Measurements from ENCODE around the gene HMGA1.

The HMGA1 gene

DNA sequence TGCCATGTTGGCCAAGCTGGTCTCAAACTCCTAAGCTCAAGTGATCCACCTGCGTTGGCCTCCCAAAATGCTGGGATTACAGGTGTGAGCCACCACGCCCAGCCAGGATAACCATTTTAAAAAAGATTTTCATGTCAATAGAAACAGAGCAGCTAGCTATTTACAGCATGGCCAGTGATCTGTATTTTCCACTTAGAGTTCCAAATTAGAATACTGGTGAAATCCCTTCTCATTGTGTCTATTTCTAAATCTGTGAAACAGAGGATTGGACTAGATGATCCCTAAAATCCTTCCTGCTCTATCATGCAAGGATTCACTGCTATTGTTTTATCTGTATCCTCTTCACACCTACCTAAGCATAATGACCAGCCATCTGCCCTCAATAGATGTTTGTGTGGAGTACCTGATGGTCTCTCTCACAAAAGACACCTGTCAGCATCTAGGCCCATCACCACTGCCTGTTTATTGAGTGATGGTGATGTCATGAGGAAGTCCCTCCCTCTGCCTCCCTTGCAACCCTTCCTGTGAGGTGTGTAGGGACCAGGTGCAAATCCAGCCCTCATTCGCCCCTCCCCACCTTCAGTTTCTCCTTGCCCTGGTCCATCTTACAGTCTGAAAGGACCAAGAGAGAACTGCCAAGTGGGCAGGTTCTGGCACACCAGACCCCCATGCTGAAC is 38.6 kb downstream of the HMGA1 start:
- Histone ChIP-seq H3K4ac (ENCODE audit: low read depth, low read length) (no peak overlapping the region), H2AK5ac (ENCODE audit: low read length) (no peak overlapping the region), H2BK5ac (ENCODE audit: low read depth, low read length, poor library complexity) (no peak overlapping the region), H2BK120ac (ENCODE audit: insufficient read depth, low read length, poor library complexity) (no peak overlapping the region), H3K36me3 (ENCODE audit: control insufficient read depth in 1 of 2, insufficient read depth in 2 of 2, low read length in 2 of 2) (no peaks in the 10 kb centered on the region), H3K4me2 (ENCODE audit: low read length) (no peak overlapping the region), H3K9me3 (ENCODE audit: insufficient read depth, low read depth, low read length) (no peaks in the 10 kb centered on the region), H2BK12ac (ENCODE audit: low read length) (no peak overlapping the region), H3K23ac (ENCODE audit: low read length) (no peak overlapping the region), H4K91ac (ENCODE audit: low read depth, low read length) (no peak overlapping the region), H3K79me2 (ENCODE audit: control insufficient read depth, insufficient read depth, low read length, poor library complexity) (no peaks in the 10 kb centered on the region), H2AFZ (ENCODE audit: insufficient read depth, low read length, poor library complexity) (no peak overlapping the region), H3K4me1 (ENCODE audit: control insufficient read depth in 1 of 2, insufficient read depth in 2 of 2, low read length in 2 of 2) (peaks cover 15 to 16% of the 10 kb centered on the region in 2 experiments), H3K4me3 (ENCODE audit: low read depth, low read length) (no peak overlapping the region), H3K79me1 (ENCODE audit: low read length) (no peaks in the 10 kb centered on the region), H4K12ac (ENCODE audit: low read depth, low read length) (no peak overlapping the region), H4K8ac (ENCODE audit: low read depth, low read length) (no peak overlapping the region), H3K27ac (ENCODE audit: low read depth, low read length) (no peak overlapping the region), H3K9ac (ENCODE audit: low read length) (no peak overlapping the region), H3K27me3 (ENCODE audit: insufficient read depth, low read length) (no peaks in the 10 kb centered on the region), H3K14ac (ENCODE audit: low read length) (no peak overlapping the region), H3K18ac (ENCODE audit: low read length) (no peak overlapping the region)
- no CpG with 5 or more reads among the region's 3 CpGs for WGBS (ENCODE audit: extremely low coverage, insufficient coverage, insufficient read length)
- DNase-seq: no peak

DNA sequence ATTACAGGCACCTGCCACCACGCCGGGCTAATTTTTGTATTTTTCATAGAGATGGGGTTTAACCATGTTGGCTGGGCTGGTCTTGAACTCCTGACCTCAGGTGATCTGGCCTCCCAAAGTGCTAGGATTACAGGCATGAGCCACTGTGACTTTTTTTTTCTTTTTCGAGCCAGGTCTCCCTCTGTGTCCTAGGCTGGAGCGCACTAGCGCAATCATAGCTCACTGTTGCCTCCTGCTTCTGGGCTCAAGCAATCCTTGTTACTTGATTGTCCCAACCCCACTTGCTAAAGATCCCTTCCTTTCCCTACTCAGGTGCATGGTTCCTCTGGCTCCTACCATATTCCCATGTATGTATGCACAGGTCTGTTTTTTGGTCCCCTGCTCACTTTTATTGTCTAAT is 39.5 kb downstream of the HMGA1 start:
- no peak overlapping the region for H3K4me3 ChIP-seq (ENCODE audit: low read depth, low read length)
- H3K27me3 ChIP-seq (ENCODE audit: insufficient read depth, low read length): no peaks in the 10 kb centered on the region
- no peak overlapping the region for H2AK5ac ChIP-seq (ENCODE audit: low read length)
- no peak for DNase-seq
- no peak overlapping the region for H4K91ac ChIP-seq (ENCODE audit: low read depth, low read length)
- H3K14ac ChIP-seq (ENCODE audit: low read length): no peak overlapping the region
- H3K36me3 ChIP-seq (ENCODE audit: control insufficient read depth in 1 of 2, insufficient read depth in 2 of 2, low read length in 2 of 2): no peaks in the 10 kb centered on the region
- no peak overlapping the region for H3K4me2 ChIP-seq (ENCODE audit: low read length)
- WGBS (ENCODE audit: extremely low coverage, insufficient coverage, insufficient read length): no CpG with 5 or more reads among the region's 5 CpGs
- H3K79me1 ChIP-seq (ENCODE audit: low read length): no peaks in the 10 kb centered on the region
- H2BK5ac ChIP-seq (ENCODE audit: low read depth, low read length, poor library complexity): no peak overlapping the region
- no peak overlapping the region for H2BK120ac ChIP-seq (ENCODE audit: insufficient read depth, low read length, poor library complexity)
- no peak overlapping the region for H3K23ac ChIP-seq (ENCODE audit: low read length)
- H3K9me3 ChIP-seq (ENCODE audit: insufficient read depth, low read depth, low read length): no peaks in the 10 kb centered on the region
- H3K79me2 ChIP-seq (ENCODE audit: control insufficient read depth, insufficient read depth, low read length, poor library complexity): no peaks in the 10 kb centered on the region
- H3K9ac ChIP-seq (ENCODE audit: low read length): no peak overlapping the region
- no peak overlapping the region for H3K4ac ChIP-seq (ENCODE audit: low read depth, low read length)
- no peak overlapping the region for H4K12ac ChIP-seq (ENCODE audit: low read depth, low read length)
- H2BK12ac ChIP-seq (ENCODE audit: low read length): peak overlapping the region; percentile 45
- no peak overlapping the region for H2AFZ ChIP-seq (ENCODE audit: insufficient read depth, low read length, poor library complexity)
- H3K4me1 ChIP-seq (ENCODE audit: control insufficient read depth in 1 of 2, insufficient read depth in 2 of 2, low read length in 2 of 2): peaks cover 15 to 16% of the 10 kb centered on the region in 2 experiments
- no peak overlapping the region for H3K27ac ChIP-seq (ENCODE audit: low read depth, low read length)
- no peak overlapping the region for H4K8ac ChIP-seq (ENCODE audit: low read depth, low read length)
- H3K18ac ChIP-seq (ENCODE audit: low read length): no peak overlapping the region

DNA sequence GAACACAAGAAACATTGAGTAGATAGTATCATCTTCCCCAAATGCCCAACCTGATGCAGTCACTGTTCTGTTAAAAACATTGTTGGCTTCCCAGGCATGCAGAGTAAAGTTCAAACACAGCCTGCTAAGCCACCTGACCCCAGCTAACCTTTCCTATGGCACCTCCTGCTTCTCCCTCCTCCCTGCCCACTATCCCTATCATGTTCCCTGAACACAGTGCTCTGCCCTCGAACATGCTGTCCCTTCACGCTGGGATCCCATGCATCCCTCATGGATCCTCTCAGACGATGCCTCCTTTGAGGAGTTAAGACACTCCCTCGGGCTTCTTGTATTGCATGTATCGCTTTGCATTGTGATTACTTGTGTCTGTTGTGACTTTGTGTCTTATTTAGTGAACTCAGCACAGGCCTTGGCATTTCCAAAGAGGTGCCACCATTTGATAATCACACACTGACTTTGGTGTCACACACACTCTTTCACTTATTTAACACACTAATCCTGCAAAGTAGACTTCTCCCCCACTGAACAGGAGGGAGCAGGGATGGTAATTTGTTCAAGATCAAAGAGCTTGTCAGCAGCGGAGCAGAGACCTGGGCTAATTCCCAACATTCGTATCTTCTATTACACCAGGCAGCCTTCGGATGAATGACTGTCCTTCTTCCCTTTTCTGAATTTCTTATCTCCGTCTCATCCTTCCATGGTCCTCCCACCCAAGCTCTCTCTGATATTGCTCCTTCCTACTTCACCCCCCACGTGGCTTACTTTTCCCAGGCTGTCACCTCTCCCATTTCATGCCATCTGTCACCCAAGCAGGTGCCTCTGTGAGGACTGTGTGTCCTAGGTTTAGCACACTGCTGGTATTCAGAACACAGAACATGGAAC is 40.4 kb downstream of the HMGA1 start:
- Histone ChIP-seq H3K14ac (ENCODE audit: low read length) (no peak overlapping the region), H3K27ac (ENCODE audit: low read depth, low read length) (no peak overlapping the region), H4K91ac (ENCODE audit: low read depth, low read length) (no peak overlapping the region), H2BK5ac (ENCODE audit: low read depth, low read length, poor library complexity) (no peak overlapping the region), H3K4me3 (ENCODE audit: low read depth, low read length) (no peak overlapping the region), H2BK120ac (ENCODE audit: insufficient read depth, low read length, poor library complexity) (no peak overlapping the region), H2BK12ac (ENCODE audit: low read length) (no peak overlapping the region), H3K23ac (ENCODE audit: low read length) (no peak overlapping the region), H4K8ac (ENCODE audit: low read depth, low read length) (no peak overlapping the region), H3K79me2 (ENCODE audit: control insufficient read depth, insufficient read depth, low read length, poor library complexity) (no peaks in the 10 kb centered on the region), H4K12ac (ENCODE audit: low read depth, low read length) (no peak overlapping the region), H3K27me3 (ENCODE audit: insufficient read depth, low read length) (no peaks in the 10 kb centered on the region), H2AFZ (ENCODE audit: insufficient read depth, low read length, poor library complexity) (no peak overlapping the region), H3K79me1 (ENCODE audit: low read length) (no peaks in the 10 kb centered on the region), H2AK5ac (ENCODE audit: low read length) (no peak overlapping the region), H3K4me2 (ENCODE audit: low read length) (no peak overlapping the region), H3K9me3 (ENCODE audit: insufficient read depth, low read depth, low read length) (no peaks in the 10 kb centered on the region), H3K4ac (ENCODE audit: low read depth, low read length) (no peak overlapping the region), H3K9ac (ENCODE audit: low read length) (no peak overlapping the region), H3K4me1 (ENCODE audit: control insufficient read depth in 1 of 2, insufficient read depth in 2 of 2, low read length in 2 of 2) (peaks cover 15 to 16% of the 10 kb centered on the region in 2 experiments), H3K36me3 (ENCODE audit: control insufficient read depth in 1 of 2, insufficient read depth in 2 of 2, low read length in 2 of 2) (no peaks in the 10 kb centered on the region), H3K18ac (ENCODE audit: low read length) (no peak overlapping the region)
- WGBS (ENCODE audit: extremely low coverage, insufficient coverage, insufficient read length): no CpG with 5 or more reads among the region's 10 CpGs
- peak; percentile 36 to 70 for DNase-seq

- no peaks in the 10 kb centered on the region for H3K9me3 ChIP-seq (ENCODE audit: insufficient read depth, low read depth, low read length)
- H2BK5ac ChIP-seq (ENCODE audit: low read depth, low read length, poor library complexity): no peak overlapping the region
- H3K9ac ChIP-seq (ENCODE audit: low read length): no peak overlapping the region
- H3K4me3 ChIP-seq (ENCODE audit: low read depth, low read length): no peak overlapping the region
- H4K12ac ChIP-seq (ENCODE audit: low read depth, low read length): no peak overlapping the region
- H3K4ac ChIP-seq (ENCODE audit: low read depth, low read length): no peak overlapping the region
- H3K27me3 ChIP-seq (ENCODE audit: insufficient read depth, low read length): no peaks in the 10 kb centered on the region
- H2BK120ac ChIP-seq (ENCODE audit: insufficient read depth, low read length, poor library complexity): no peak overlapping the region
- no peak overlapping the region for H4K8ac ChIP-seq (ENCODE audit: low read depth, low read length)
- H2BK12ac ChIP-seq (ENCODE audit: low read length): no peak overlapping the region
- no peak overlapping the region for H3K14ac ChIP-seq (ENCODE audit: low read length)
- H4K91ac ChIP-seq (ENCODE audit: low read depth, low read length): no peak overlapping the region
- H3K36me3 ChIP-seq (ENCODE audit: control insufficient read depth in 1 of 2, insufficient read depth in 2 of 2, low read length in 2 of 2): no peaks in the 10 kb centered on the region
- no CpG with 5 or more reads among the region's 4 CpGs for WGBS (ENCODE audit: extremely low coverage, insufficient coverage, insufficient read length)
- H3K18ac ChIP-seq (ENCODE audit: low read length): no peak overlapping the region
- H3K4me1 ChIP-seq (ENCODE audit: control insufficient read depth in 1 of 2, insufficient read depth in 2 of 2, low read length in 2 of 2): peaks cover 15 to 16% of the 10 kb centered on the region in 2 experiments
- H3K79me2 ChIP-seq (ENCODE audit: control insufficient read depth, insufficient read depth, low read length, poor library complexity): no peaks in the 10 kb centered on the region
- no peak overlapping the region for H2AFZ ChIP-seq (ENCODE audit: insufficient read depth, low read length, poor library complexity)
- no peaks in the 10 kb centered on the region for H3K79me1 ChIP-seq (ENCODE audit: low read length)
- H3K4me2 ChIP-seq (ENCODE audit: low read length): no peak overlapping the region
- DNase-seq: no peak
- no peak overlapping the region for H2AK5ac ChIP-seq (ENCODE audit: low read length)
- no peak overlapping the region for H3K23ac ChIP-seq (ENCODE audit: low read length)
- no peak overlapping the region for H3K27ac ChIP-seq (ENCODE audit: low read depth, low read length)
Measured at GRCh38 chr6:34277763-34278112, 41.1 kb downstream of the HMGA1 start.
